IPS-11a (cell line): ENCODE data around the gene HJV.
"Not testable (repeated sequence)": the region's sequence is repeated elsewhere in the genome, so short reads cannot be mapped to it uniquely, and the experiment has no call there.

Experiments
- H3K4me3 ChIP-seq: one replicate; pipeline ENCODE4 v1.5.1; 2013; ENCODE audit warnings: low read depth, low read length, control low read depth

The HJV gene

GRCh38 chr1:146021622-146022402, at the start of gene HJV:
Gene HJV, minus strand, starts transcription at chr1:146021735. Its CDS starts 1,504 bp downstream, at chr1:146020231.
- H3K4me3 ChIP-seq, result no peak within 1 kb of the TSS

- H3K4me3 ChIP-seq, result not testable (repeated sequence)
Measured at GRCh38 chr1:146059148-146059547, 37.6 kb upstream of the HJV start.

- H3K4me3 ChIP-seq, result not testable (repeated sequence)
Measured at GRCh38 chr1:146051852-146052676, 30.5 kb upstream of the HJV start.

- no peak overlapping the region for H3K4me3 ChIP-seq
Measured at GRCh38 chr1:146051452-146051851, 29.9 kb upstream of the HJV start.

- not testable (repeated sequence) for H3K4me3 ChIP-seq
Measured at GRCh38 chr1:146050652-146050963, 29.1 kb upstream of the HJV start.

- not testable (repeated sequence) for H3K4me3 ChIP-seq
Measured at GRCh38 chr1:146049866-146050651, 28.5 kb upstream of the HJV start.

- H3K4me3 ChIP-seq, result no peak overlapping the region
Measured at GRCh38 chr1:146049436-146049835, 27.9 kb upstream of the HJV start.

GRCh38 chr1:146048514-146049115, 27.1 kb upstream of the HJV start:
- H3K4me3 ChIP-seq, result not testable (repeated sequence)

- no peak overlapping the region for H3K4me3 ChIP-seq
Measured at GRCh38 chr1:146046664-146047063, 25.1 kb upstream of the HJV start.

GRCh38 chr1:146039844-146040194, 18.3 kb upstream of the HJV start:
- H3K4me3 ChIP-seq, result no peak overlapping the region

- peak overlapping the region; percentile 89 for H3K4me3 ChIP-seq
Measured at GRCh38 chr1:146036965-146037646, 15.6 kb upstream of the HJV start.

- peak overlapping the region; percentile 89 for H3K4me3 ChIP-seq
Measured at GRCh38 chr1:146036241-146036964, 14.9 kb upstream of the HJV start.

- peak overlapping the region; percentile 28 for H3K4me3 ChIP-seq
Measured at GRCh38 chr1:146035048-146035423, 13.5 kb upstream of the HJV start.

- H3K4me3 ChIP-seq, result no peak overlapping the region
Measured at GRCh38 chr1:146032631-146033219, 11.2 kb upstream of the HJV start.

- no peak overlapping the region for H3K4me3 ChIP-seq
Measured at GRCh38 chr1:146031476-146031875, 9.9 kb upstream of the HJV start.

- no peak overlapping the region for H3K4me3 ChIP-seq
Measured at GRCh38 chr1:146029117-146029516, 7.6 kb upstream of the HJV start.

GRCh38 chr1:146026650-146027049, 5.1 kb upstream of the HJV start:
- H3K4me3 ChIP-seq, result not testable (repeated sequence)

GRCh38 chr1:146025787-146026495, 4.4 kb upstream of the HJV start:
- H3K4me3 ChIP-seq, result not testable (repeated sequence)
